PC-3 (cell line): Measurements from ENCODE around the gene SPATA2. TPM values are rescaled to one million over a fixed set of nuclear protein-coding genes. Genes with fewer than 3 reads are reported as not detected.
"Not testable (repeated sequence)": the region's sequence is repeated elsewhere in the genome, so short reads cannot be mapped to it uniquely, and the experiment has no call there.

ENCODE experiments used
- ATAC-seq: fragments of 200-7000 bp; cut with Tn5 transposase; 2 replicates; pipeline ENCODE4 v1.9.1; 2020; ENCODE audit warnings: mild to moderate bottlenecking, moderate library complexity
- BruUV-seq: library from RNA; stranded (reverse); fragments of 400-500 nt; replicated peaks from 2 replicates; lab custom pipeline; 2021; lab: Mats Ljungman, UMichigan
- CTCF ChIA-PET: fragments of 300-600 bp; sonication (Branson Sonifier 250); formaldehyde crosslinking; loops from one replicate; lab custom pipeline; 2022; ENCODE audit warnings: antibody characterized with exemption; lab: Charles Lee
- POLR2A ChIA-PET: fragments of 300-600 bp; sonication (Branson Sonifier 250); formaldehyde crosslinking; loops from one replicate; lab custom pipeline; 2022; ENCODE audit warnings: antibody characterized with exemption; ENCODE audit not compliant: unreplicated experiment; lab: Charles Lee
- DNase-seq: peaks from one replicate; pipeline ENCODE4 v3.0.0-alpha.2; 2015
- H2AFZ ChIP-seq: fragments of 300-600 bp; sonication (generic); 2 replicates; pipeline ENCODE4 v1.6.0; 2016; ENCODE audit warnings: antibody characterized with exemption, low read length
- H3F3A ChIP-seq: fragments of 300-600 bp; sonication (generic); one replicate; pipeline ENCODE4 v1.6.0; 2017; ENCODE audit warnings: antibody characterized with exemption, low read length, control low read depth, mild to moderate bottlenecking; ENCODE audit not compliant: unreplicated experiment
- H3K27ac ChIP-seq: fragments of 300-600 bp; sonication (generic); 2 replicates; pipeline ENCODE4 v1.5.1; 2016; ENCODE audit warnings: mild to moderate bottlenecking, low read length
- H3K27me3 ChIP-seq: fragments of 300-600 bp; sonication (generic); 2 replicates; pipeline ENCODE4 v1.6.1; 2016; ENCODE audit warnings: low read length, mixed read lengths
- H3K36me3 ChIP-seq: fragments of 300-600 bp; sonication (generic); 2 replicates; pipeline ENCODE4 v1.6.1; 2016; ENCODE audit warnings: low read depth, mixed run types, low read length, mixed read lengths
- H3K4me1 ChIP-seq: fragments of 300-600 bp; sonication (generic); 2 replicates; pipeline ENCODE4 v1.5.1; 2016; ENCODE audit warnings: low read length; ENCODE audit not compliant: insufficient read depth
- H3K4me2 ChIP-seq: fragments of 300-600 bp; sonication (generic); 2 replicates; pipeline ENCODE4 v1.6.0; 2016; ENCODE audit warnings: low read length
- H3K4me3 ChIP-seq: fragments of 300-600 bp; sonication (generic); 2 replicates; pipeline ENCODE4 v1.5.1; 2016; ENCODE audit warnings: mild to moderate bottlenecking, low read length, mixed read lengths
- H3K79me2 ChIP-seq: fragments of 300-600 bp; sonication (generic); 2 replicates; pipeline ENCODE4 v1.6.1; 2017; ENCODE audit warnings: low read length, mixed read lengths
- H3K9ac ChIP-seq: fragments of 300-600 bp; sonication (generic); 2 replicates; pipeline ENCODE4 v1.6.0; 2016; ENCODE audit warnings: mild to moderate bottlenecking, low read length
- H3K9me2 ChIP-seq: fragments of 300-600 bp; sonication (generic); replicated peaks from 2 replicates; pipeline ENCODE4 v1.6.1; 2016; ENCODE audit warnings: mixed run types, low read length, mixed read lengths
- H3K9me3 ChIP-seq: fragments of 300-600 bp; sonication (generic); 2 replicates; pipeline ENCODE4 v1.6.1; 2016; ENCODE audit warnings: low read length, mixed read lengths
- H4K20me1 ChIP-seq: fragments of 300-600 bp; sonication (generic); 2 replicates; pipeline ENCODE4 v1.6.1; 2016; ENCODE audit warnings: low read length, mixed read lengths
- EZH2 ChIP-seq: fragments of 300-600 bp; sonication (generic); IDR thresholded peaks from one replicate; pipeline ENCODE4 v1.6.1; 2017; ENCODE audit warnings: antibody characterized with exemption, mild to moderate bottlenecking, low read length; ENCODE audit not compliant: unreplicated experiment
- EZH2phosphoT487 ChIP-seq: fragments of 300-600 bp; sonication (generic); IDR thresholded peaks from 2 replicates; pipeline ENCODE4 v1.6.1; 2018; ENCODE audit warnings: mild to moderate bottlenecking, antibody characterized with exemption, low read length, borderline replicate concordance
- intact Hi-C: fragments of 100-400 bp; cut with micrococcal nuclease; formaldehyde crosslinking; loops from 2 replicates; pipeline ENCODE4 v1.9.0; 2023
- total RNA-seq: library from RNA; depleted of rRNA; stranded (reverse); fragments of >200 nt; gene quantifications from 2 replicates; pipeline ENCODE4 v1.2.3, GENCODE V29; 2014
- TF ChIP-seq, protein P1 (sequence below): fragments of 300-600 bp; sonication (generic); conservative IDR thresholded peaks from 2 replicates; pipeline ENCODE4 v1.5.1; 2017; ENCODE audit warnings: antibody characterized with exemption, low read depth, mild to moderate bottlenecking, low read length

SPATA2 gene
- total RNA-seq, 1 experiment from 2014 or later = 7.4 TPM

DNA sequence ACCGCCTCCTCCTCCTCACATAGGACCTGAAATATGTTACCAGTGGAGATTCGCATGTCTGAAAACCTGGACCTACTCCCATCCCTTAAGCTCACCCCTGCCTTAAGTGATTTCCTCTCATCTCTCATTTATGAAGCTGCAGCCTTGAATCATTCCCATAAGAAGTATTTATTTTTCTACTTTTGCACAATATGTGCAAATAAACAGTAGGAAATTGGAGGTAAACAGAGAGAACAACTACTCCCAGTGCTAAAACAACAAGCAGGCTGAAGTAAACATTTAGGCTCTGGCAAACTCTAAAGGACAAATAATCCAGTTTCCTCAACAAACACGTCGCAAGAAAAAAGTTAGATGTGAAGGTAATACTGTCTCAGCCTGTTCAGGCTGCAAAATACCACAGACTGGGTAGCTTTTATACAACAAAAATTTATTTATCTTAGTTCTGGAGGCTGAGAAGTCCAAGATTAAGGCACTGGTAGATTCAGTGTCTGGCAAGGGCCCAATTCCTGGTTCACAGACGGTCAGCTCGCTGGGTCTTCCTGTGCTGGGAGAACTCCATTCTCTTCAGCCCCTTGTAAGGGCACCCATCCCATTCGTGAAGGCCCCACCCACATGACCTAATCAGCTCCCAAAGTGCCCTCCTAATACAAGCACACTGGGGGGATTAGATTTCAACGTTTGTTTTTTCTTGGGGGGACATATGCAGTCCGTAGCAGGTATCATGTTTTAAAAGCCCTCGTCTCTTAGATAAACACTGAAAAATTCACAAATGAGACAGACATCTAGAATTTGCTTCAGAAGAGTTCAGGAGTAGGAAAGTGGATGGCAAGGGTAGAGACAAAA lies 15.6 kb downstream of the SPATA2 start:
- no peak overlapping the region for H3K27ac ChIP-seq
- H3K27me3 ChIP-seq = no peaks in the 10 kb centered on the region
- peaks cover 9% of the 10 kb centered on the region for H3K36me3 ChIP-seq
- H3F3A ChIP-seq = no peaks in the 10 kb centered on the region
- CTCF ChIA-PET = interaction anchor here (0.6 to 1.9 kb wide), 2 partner anchors 11 to 93 kb away, joined by 3 to 8 read pairs; no protein-coding TSS in a partner anchor
- POLR2A ChIA-PET = interaction anchor here (0.6 kb wide), 1 partner anchor 17 kb away, joined by 25 read pairs; no protein-coding TSS in a partner anchor
- no peaks in the 10 kb centered on the region for H3K9me2 ChIP-seq
- H2AFZ ChIP-seq = no peak overlapping the region
- no peaks in the 10 kb centered on the region for H3K4me1 ChIP-seq
- DNase-seq (no peak), ATAC-seq (no peak)
- no peaks in the 10 kb centered on the region for H4K20me1 ChIP-seq
- H3K9ac ChIP-seq = no peak overlapping the region
- no peaks in the 10 kb centered on the region for H3K9me3 ChIP-seq
- no peaks in the 10 kb centered on the region for H3K79me2 ChIP-seq
- BruUV-seq = no TSS peak
- no peak overlapping the region for H3K4me3 ChIP-seq
- TF ChIP-seq EZH2phosphoT487 (no peak), EZH2 (no peak)
- TF ChIP-seq, protein P1, sequence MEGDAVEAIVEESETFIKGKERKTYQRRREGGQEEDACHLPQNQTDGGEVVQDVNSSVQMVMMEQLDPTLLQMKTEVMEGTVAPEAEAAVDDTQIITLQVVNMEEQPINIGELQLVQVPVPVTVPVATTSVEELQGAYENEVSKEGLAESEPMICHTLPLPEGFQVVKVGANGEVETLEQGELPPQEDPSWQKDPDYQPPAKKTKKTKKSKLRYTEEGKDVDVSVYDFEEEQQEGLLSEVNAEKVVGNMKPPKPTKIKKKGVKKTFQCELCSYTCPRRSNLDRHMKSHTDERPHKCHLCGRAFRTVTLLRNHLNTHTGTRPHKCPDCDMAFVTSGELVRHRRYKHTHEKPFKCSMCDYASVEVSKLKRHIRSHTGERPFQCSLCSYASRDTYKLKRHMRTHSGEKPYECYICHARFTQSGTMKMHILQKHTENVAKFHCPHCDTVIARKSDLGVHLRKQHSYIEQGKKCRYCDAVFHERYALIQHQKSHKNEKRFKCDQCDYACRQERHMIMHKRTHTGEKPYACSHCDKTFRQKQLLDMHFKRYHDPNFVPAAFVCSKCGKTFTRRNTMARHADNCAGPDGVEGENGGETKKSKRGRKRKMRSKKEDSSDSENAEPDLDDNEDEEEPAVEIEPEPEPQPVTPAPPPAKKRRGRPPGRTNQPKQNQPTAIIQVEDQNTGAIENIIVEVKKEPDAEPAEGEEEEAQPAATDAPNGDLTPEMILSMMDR = no peak
- intact Hi-C loops = no loop called here
- no peak overlapping the region for H3K4me2 ChIP-seq

GRCh38 chr20:49896204-49896603 lies 19.1 kb downstream of the SPATA2 start:
- CTCF ChIA-PET = no interaction called here
- no peaks in the 10 kb centered on the region for H3K9me3 ChIP-seq
- DNase-seq = no peak
- no peaks in the 10 kb centered on the region for H3K36me3 ChIP-seq
- H3K9me2 ChIP-seq = no peaks in the 10 kb centered on the region
- no peaks in the 10 kb centered on the region for H3K4me1 ChIP-seq
- TF ChIP-seq, protein P1 = no peak
- no peak for TF ChIP-seq EZH2
- no peak for TF ChIP-seq EZH2phosphoT487
- no peak overlapping the region for H3K27ac ChIP-seq
- no peak overlapping the region for H2AFZ ChIP-seq
- intact Hi-C loops = no loop called here
- H3K27me3 ChIP-seq = no peaks in the 10 kb centered on the region
- H3F3A ChIP-seq = no peaks in the 10 kb centered on the region
- H3K9ac ChIP-seq = no peak overlapping the region
- no peak for ATAC-seq
- BruUV-seq = no TSS peak
- H4K20me1 ChIP-seq = no peaks in the 10 kb centered on the region
- H3K4me3 ChIP-seq = no peak overlapping the region
- POLR2A ChIA-PET = no interaction called here
- H3K4me2 ChIP-seq = no peak overlapping the region
- no peaks in the 10 kb centered on the region for H3K79me2 ChIP-seq

DNA sequence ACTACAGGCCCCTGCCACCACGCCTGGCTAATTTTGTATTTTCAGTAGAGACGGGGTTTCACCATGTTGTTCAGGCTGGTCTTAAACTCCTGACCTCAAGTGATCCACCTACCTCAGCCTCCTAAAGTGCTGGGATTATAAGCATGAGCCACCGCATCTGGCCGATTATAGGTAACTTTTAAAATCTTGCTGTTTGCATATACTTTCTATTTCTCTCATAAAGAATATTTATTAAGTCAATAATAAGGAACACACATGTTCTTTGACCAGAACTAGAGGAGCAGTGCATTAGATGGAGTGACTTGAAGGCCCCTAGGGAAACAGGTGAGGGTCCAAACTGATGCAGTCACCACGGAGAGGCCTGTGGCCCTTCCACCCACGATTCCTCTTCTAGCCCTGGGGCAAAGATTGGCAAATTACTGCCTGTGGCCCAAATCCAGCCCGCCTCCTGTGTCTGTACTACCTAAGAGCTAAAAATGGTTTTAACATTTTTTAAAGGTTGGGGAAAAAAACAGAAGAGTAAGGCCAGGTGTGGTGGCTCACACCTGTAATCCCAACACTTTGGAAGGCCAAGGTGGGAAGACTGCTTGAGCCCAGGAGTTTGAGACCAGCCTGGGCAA lies 19.7 kb downstream of the SPATA2 start:
- H3K9ac ChIP-seq, H3K4me3 ChIP-seq, H3K36me3 ChIP-seq, ATAC-seq, H3K4me1 ChIP-seq, H2AFZ ChIP-seq, H3K79me2 ChIP-seq, BruUV-seq, H3K9me3 ChIP-seq, CTCF ChIA-PET, H3K4me2 ChIP-seq, H4K20me1 ChIP-seq, H3K27ac ChIP-seq, intact Hi-C loops, H3K27me3 ChIP-seq, DNase-seq, H3K9me2 ChIP-seq, H3F3A ChIP-seq: not testable (repeated sequence)
- POLR2A ChIA-PET = interaction anchor here (0.6 kb wide), 1 partner anchor 763 kb away, joined by 3 read pairs; no protein-coding TSS in a partner anchor
